Mesenchymal stem cell (in vitro differentiated cells and primary cell): Measurements from ENCODE around the gene SLC49A3.

Experiments used
- DNase-seq: peaks from one replicate; pipeline ENCODE4 v3.0.0-alpha.2; 2013
- H2AFZ ChIP-seq: one replicate; pipeline ENCODE4 v1.6.1; 2013; ENCODE audit warnings: low read depth, mild to moderate bottlenecking, control low read depth, inconsistent platforms, low read length, moderate library complexity
- H2AK5ac ChIP-seq: 2 replicates; pipeline ENCODE4 v1.6.1; 2013; ENCODE audit warnings: low read length, moderate library complexity, mild to moderate bottlenecking, inconsistent platforms; ENCODE audit not compliant: severe bottlenecking
- H2BK120ac ChIP-seq: one replicate; pipeline ENCODE4 v1.6.1; 2013; ENCODE audit warnings: low read depth, mild to moderate bottlenecking, inconsistent platforms, low read length, moderate library complexity
- H2BK12ac ChIP-seq, 2 experiments: one replicate each; pipeline ENCODE4 v1.6.1; 2013; ENCODE audit warnings: inconsistent platforms in 2 of 2, low read length in 2 of 2, mild to moderate bottlenecking in 2 of 2, moderate library complexity in 2 of 2, control low read depth in 1 of 2
- H2BK15ac ChIP-seq: one replicate; pipeline ENCODE4 v1.6.1; 2013; ENCODE audit warnings: mild to moderate bottlenecking, low read depth, inconsistent platforms; ENCODE audit not compliant: poor library complexity, severe bottlenecking
- H2BK5ac ChIP-seq: 2 replicates; pipeline ENCODE4 v1.6.1; 2013; ENCODE audit warnings: low read depth, mild to moderate bottlenecking, low read length, control low read depth, inconsistent platforms; ENCODE audit not compliant: poor library complexity, severe bottlenecking
- H3K14ac ChIP-seq, 2 experiments: one replicate each; pipeline ENCODE4 v1.6.1; 2013; ENCODE audit warnings: inconsistent platforms in 2 of 2, low read length in 2 of 2, control low read depth in 1 of 2, mild to moderate bottlenecking in 1 of 2, moderate library complexity in 1 of 2
- H3K18ac ChIP-seq, 2 experiments: one replicate each; pipeline ENCODE4 v1.6.1; 2013; ENCODE audit warnings: inconsistent platforms in 2 of 2, low read length in 2 of 2, control low read depth in 1 of 2, low read depth in 1 of 2, mild to moderate bottlenecking in 1 of 2
- H3K23ac ChIP-seq, 2 experiments: one replicate each; pipeline ENCODE4 v1.6.1; 2013; ENCODE audit warnings: inconsistent platforms in 2 of 2, low read length in 2 of 2, mild to moderate bottlenecking in 2 of 2, moderate library complexity in 2 of 2, control low read depth in 1 of 2
- H3K27ac ChIP-seq: 2 replicates; pipeline ENCODE4 v1.5.1; 2013; ENCODE audit warnings: mild to moderate bottlenecking, moderate library complexity, low read length, control low read depth, inconsistent platforms; ENCODE audit not compliant: poor library complexity, severe bottlenecking
- H3K27me3 ChIP-seq, 2 experiments: 2 replicates each; pipeline versions ENCODE4 v1.6.1 to v1.7.0; 2013; ENCODE audit warnings: low read length in 2 of 2, mild to moderate bottlenecking in 2 of 2, moderate library complexity in 2 of 2, control low read depth in 1 of 2, inconsistent platforms in 1 of 2; ENCODE audit not compliant: control insufficient read depth in 1 of 2, insufficient read depth in 1 of 2
- H3K36me3 ChIP-seq, 2 experiments: 2 replicates each; pipeline versions ENCODE4 v1.6.1 to v1.7.0; 2013; ENCODE audit warnings: low read length in 2 of 2, control low read depth in 1 of 2, inconsistent platforms in 1 of 2, low read depth in 1 of 2, mild to moderate bottlenecking in 1 of 2; ENCODE audit not compliant: insufficient read depth in 2 of 2, control insufficient read depth in 1 of 2
- H3K4ac ChIP-seq, 2 experiments: one replicate each; pipeline ENCODE4 v1.6.1; 2013; ENCODE audit warnings: inconsistent platforms in 2 of 2, low read length in 2 of 2, mild to moderate bottlenecking in 2 of 2, moderate library complexity in 2 of 2, control low read depth in 1 of 2, low read depth in 1 of 2
- H3K4me1 ChIP-seq: 2 replicates; pipeline ENCODE4 v1.6.1; 2013; ENCODE audit warnings: low read depth, low read length, control low read depth; ENCODE audit not compliant: control insufficient read depth, insufficient read depth
- H3K4me2 ChIP-seq: 2 replicates; pipeline ENCODE4 v1.6.1; 2013; ENCODE audit warnings: low read length, mild to moderate bottlenecking, inconsistent platforms; ENCODE audit not compliant: poor library complexity, severe bottlenecking
- H3K4me3 ChIP-seq, 2 experiments: 2 replicates each; pipeline versions ENCODE4 v1.5.1 to v1.7.0; 2013; ENCODE audit warnings: low read length in 2 of 2, mild to moderate bottlenecking in 2 of 2, control low read depth in 1 of 2, low read depth in 1 of 2; ENCODE audit not compliant: insufficient read depth in 1 of 2
- H3K79me1 ChIP-seq: replicated peaks from 2 replicates; pipeline ENCODE4 v1.6.1; 2013; ENCODE audit warnings: mild to moderate bottlenecking, control low read depth, low read length, inconsistent platforms; ENCODE audit not compliant: poor library complexity, severe bottlenecking
- H3K9ac ChIP-seq: 2 replicates; pipeline ENCODE4 v1.7.0; 2013; ENCODE audit warnings: mild to moderate bottlenecking, low read length, moderate library complexity
- H3K9me3 ChIP-seq: 2 replicates; pipeline ENCODE4 v1.7.0; 2013; ENCODE audit warnings: mild to moderate bottlenecking, low read length; ENCODE audit not compliant: control insufficient read depth
- H4K8ac ChIP-seq: one replicate; pipeline ENCODE4 v1.6.1; 2013; ENCODE audit warnings: inconsistent platforms, mild to moderate bottlenecking, low read length, moderate library complexity
- H4K91ac ChIP-seq: one replicate; pipeline ENCODE4 v1.6.1; 2013; ENCODE audit warnings: mild to moderate bottlenecking, low read length, inconsistent platforms
- WGBS: methylation state at CpG from one replicate; pipeline ENCODE4 v1.1.7; 2013; ENCODE audit warnings: mixed read lengths; 5-methylcytosine and 5-hydroxymethylcytosine counted together

Gene SLC49A3

DNA sequence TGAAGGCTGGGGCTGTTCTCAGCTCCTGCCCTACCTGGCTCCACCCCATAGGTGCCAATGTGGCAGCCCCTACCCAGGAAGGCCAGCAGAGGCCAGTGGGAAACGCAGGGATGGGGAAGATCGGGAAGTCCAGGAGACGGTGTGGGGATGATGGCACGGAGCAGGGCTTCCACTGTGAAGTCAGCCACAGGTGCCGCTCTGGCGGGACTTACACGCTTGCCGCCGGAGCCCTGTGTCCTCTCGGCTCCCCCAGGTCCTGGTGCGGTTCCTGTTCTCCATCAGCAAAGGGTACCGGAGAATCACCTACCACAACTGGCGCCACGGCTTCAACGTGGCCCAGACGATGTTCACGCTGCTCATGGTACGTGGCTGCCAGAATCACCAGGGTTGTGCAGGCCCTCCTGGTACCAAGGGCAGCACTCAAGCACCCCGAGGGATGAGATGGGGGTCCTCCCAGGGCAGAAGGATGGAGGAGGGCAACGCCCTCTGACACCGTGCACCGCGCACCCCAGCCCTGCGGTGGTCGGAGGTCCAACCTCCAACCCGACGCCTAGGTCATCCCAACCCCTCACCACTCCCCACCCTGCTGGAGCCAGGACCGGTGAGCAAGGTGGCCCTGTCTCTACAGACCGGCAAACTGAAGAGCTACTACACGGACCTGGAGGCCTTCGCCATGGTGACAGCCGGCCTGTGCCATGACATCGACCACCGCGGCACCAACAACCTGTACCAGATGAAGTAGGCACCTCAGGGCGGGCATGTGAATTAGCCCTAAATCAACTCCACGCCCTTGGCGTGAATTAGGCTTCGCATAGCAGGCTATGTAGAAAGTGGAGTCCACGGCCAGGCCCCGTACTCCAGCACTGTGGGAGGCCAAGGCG lies 26.8 kb downstream of the SLC49A3 start:
- H2BK12ac ChIP-seq: no peak overlapping the region
- no peak overlapping the region for H3K4ac ChIP-seq
- H3K18ac ChIP-seq: no peak overlapping the region
- H3K9ac ChIP-seq: no peak overlapping the region
- no peaks in the 10 kb centered on the region for H3K9me3 ChIP-seq
- H2BK5ac ChIP-seq: no peak overlapping the region
- no peak overlapping the region for H2AFZ ChIP-seq
- H4K8ac ChIP-seq: no peak overlapping the region
- H4K91ac ChIP-seq: no peak overlapping the region
- 95% methylated on average over 41 of the region's 42 CpGs for WGBS
- H3K4me1 ChIP-seq: peaks cover 11% of the 10 kb centered on the region
- H3K79me1 ChIP-seq: no peaks in the 10 kb centered on the region
- DNase-seq: no peak
- H3K36me3 ChIP-seq: no peaks in the 10 kb centered on the region
- no peak overlapping the region for H3K4me2 ChIP-seq
- H2AK5ac ChIP-seq: no peak overlapping the region
- no peak overlapping the region for H2BK15ac ChIP-seq
- no peak overlapping the region for H3K23ac ChIP-seq
- no peak overlapping the region for H2BK120ac ChIP-seq
- H3K27ac ChIP-seq: no peak overlapping the region
- H3K14ac ChIP-seq: no peak overlapping the region
- H3K4me3 ChIP-seq: no peak overlapping the region
- H3K27me3 ChIP-seq: peaks cover 0 to 46% of the 10 kb centered on the region in 2 experiments

DNA sequence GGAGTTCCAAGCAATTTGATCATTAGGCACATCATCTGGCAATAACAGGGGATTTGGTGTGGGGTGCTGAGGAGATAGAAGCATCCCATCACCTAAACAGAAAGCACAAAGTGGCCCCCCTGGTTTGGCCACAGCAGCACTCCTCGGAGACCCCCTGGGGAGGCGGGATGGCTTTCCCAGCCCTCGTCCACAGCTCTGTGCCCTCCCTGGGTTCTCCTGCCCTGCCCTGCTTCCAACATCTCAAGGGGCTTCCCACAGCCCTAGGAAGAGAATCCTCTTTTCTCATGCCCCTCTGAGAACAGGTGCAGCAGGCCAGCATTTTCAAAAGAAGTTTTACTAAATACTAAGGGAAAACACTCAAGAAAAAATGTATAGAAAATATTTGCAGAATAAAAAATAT lies 27.7 kb downstream of the SLC49A3 start:
- H3K9me3 ChIP-seq: no peaks in the 10 kb centered on the region
- no peak overlapping the region for H3K9ac ChIP-seq
- no peak overlapping the region for H3K4me2 ChIP-seq
- H3K27ac ChIP-seq: no peak overlapping the region
- H3K36me3 ChIP-seq: no peaks in the 10 kb centered on the region
- no peak overlapping the region for H2BK120ac ChIP-seq
- 79% methylated on average over 3 of the region's 3 CpGs for WGBS
- no peak overlapping the region for H3K4ac ChIP-seq
- DNase-seq: no peak
- H3K4me3 ChIP-seq: no peak overlapping the region
- H3K14ac ChIP-seq: no peak overlapping the region
- no peak overlapping the region for H2BK15ac ChIP-seq
- no peak overlapping the region for H3K23ac ChIP-seq
- H3K4me1 ChIP-seq: peaks cover 11% of the 10 kb centered on the region
- no peak overlapping the region for H4K91ac ChIP-seq
- no peak overlapping the region for H2AK5ac ChIP-seq
- no peak overlapping the region for H2BK5ac ChIP-seq
- peaks cover 0 to 39% of the 10 kb centered on the region in 2 experiments for H3K27me3 ChIP-seq
- no peak overlapping the region for H3K18ac ChIP-seq
- H2BK12ac ChIP-seq: no peak overlapping the region
- H4K8ac ChIP-seq: no peak overlapping the region
- no peaks in the 10 kb centered on the region for H3K79me1 ChIP-seq
- H2AFZ ChIP-seq: no peak overlapping the region

DNA sequence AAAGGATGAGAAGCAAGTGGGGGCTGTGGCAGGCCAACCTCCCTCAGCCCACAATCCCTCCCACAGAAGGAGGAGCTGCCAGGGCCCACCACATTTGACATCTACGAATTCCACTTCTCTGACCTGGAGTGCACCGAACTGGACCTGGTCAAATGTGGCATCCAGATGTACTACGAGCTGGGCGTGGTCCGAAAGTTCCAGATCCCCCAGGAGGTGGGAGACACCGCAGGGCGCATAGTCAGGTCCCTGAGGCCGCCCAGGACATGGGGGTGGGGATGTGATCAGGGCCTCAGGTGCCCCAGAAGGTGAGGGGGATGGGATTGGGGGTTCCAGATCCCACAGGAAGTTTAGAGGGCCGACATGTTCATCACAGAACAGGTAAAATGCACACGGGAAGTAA lies 28.6 kb downstream of the SLC49A3 start:
- Histone ChIP-seq H3K9ac (no peak overlapping the region), H3K23ac (no peak overlapping the region), H2AFZ (no peak overlapping the region), H2BK120ac (no peak overlapping the region), H3K4ac (no peak overlapping the region), H2BK5ac (no peak overlapping the region), H4K8ac (no peak overlapping the region), H2BK12ac (no peak overlapping the region), H3K36me3 (no peaks in the 10 kb centered on the region), H2BK15ac (no peak overlapping the region), H3K27ac (no peak overlapping the region), H3K4me2 (no peak overlapping the region), H3K79me1 (no peaks in the 10 kb centered on the region), H3K4me1 (peaks cover 9% of the 10 kb centered on the region), H3K4me3 (no peak overlapping the region), H3K9me3 (no peaks in the 10 kb centered on the region), H4K91ac (no peak overlapping the region), H3K18ac (no peak overlapping the region), H3K27me3 (peaks cover 0 to 39% of the 10 kb centered on the region in 2 experiments), H3K14ac (no peak overlapping the region), H2AK5ac (no peak overlapping the region)
- WGBS: 81% methylated on average over 10 of the region's 10 CpGs
- DNase-seq: no peak

DNA sequence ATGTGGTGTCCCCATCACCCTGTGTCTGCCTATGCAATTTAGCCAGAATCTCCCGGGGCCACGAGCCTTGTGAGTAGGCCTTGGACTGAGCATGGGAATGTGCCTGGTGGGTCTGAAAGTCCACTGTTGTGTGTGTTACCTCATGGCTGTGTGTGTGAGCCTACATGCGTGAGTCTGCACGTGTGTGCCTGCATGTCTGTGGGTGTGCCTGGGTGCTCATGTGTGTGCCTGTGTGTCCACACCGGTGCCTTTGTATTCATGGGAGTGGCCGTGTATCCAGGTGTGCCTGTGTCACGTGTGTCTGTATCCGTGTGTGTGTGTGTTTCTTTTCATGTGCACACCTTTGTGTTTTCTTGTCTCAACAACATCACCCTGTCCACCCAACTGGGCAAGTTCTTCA lies 29.1 kb downstream of the SLC49A3 start:
- Histone ChIP-seq H3K14ac (no peak overlapping the region), H4K91ac (no peak overlapping the region)

More for the DNA sequence above, 29.1 kb downstream of the SLC49A3 start:
- Histone ChIP-seq H3K27me3 (peaks cover 0 to 39% of the 10 kb centered on the region in 2 experiments), H3K18ac (no peak overlapping the region), H2BK5ac (no peak overlapping the region), H2AFZ (no peak overlapping the region), H3K9me3 (no peaks in the 10 kb centered on the region), H3K4ac (no peak overlapping the region), H3K4me2 (no peak overlapping the region), H3K79me1 (no peaks in the 10 kb centered on the region), H2BK15ac (no peak overlapping the region), H3K27ac (no peak overlapping the region), H2BK12ac (no peak overlapping the region), H3K4me3 (no peak overlapping the region), H4K8ac (no peak overlapping the region), H3K4me1 (peaks cover 9% of the 10 kb centered on the region), H3K23ac (no peak overlapping the region), H3K36me3 (no peaks in the 10 kb centered on the region), H2AK5ac (no peak overlapping the region), H3K9ac (no peak overlapping the region), H2BK120ac (no peak overlapping the region)
- WGBS: 99% methylated on average over 5 of the region's 8 CpGs
- DNase-seq: no peak
